Thyroid gland (tissue), 4 donors: ENCODE measurements around the gene SPA17. TPM values are rescaled to one million over a fixed set of nuclear protein-coding genes. Genes with fewer than 3 reads are reported as not detected.

Experiments
- DNase-seq, 2 donors: peaks; one replicate each; pipeline ENCODE4 v3.0.0-alpha.2; 2019
- H3K27ac ChIP-seq, 3 donors: fragments of 200-600 bp; sonication (generic); 1 replicate in 2 of 3; 2 replicates in 1 of 3; pipeline ENCODE4 v1.5.1; 2016 to 2019; ENCODE audit warnings: mild to moderate bottlenecking in 1 of 3, moderate library complexity in 1 of 3
- H3K27me3 ChIP-seq: fragments of 200-600 bp; sonication (generic); one replicate; pipeline ENCODE4 v1.5.1; 2019
- H3K36me3 ChIP-seq, 2 donors: fragments of 200-600 bp; sonication (generic); one replicate each; pipeline ENCODE4 v1.5.1; 2016 to 2019
- H3K4me1 ChIP-seq, 2 donors: fragments of 200-600 bp; sonication (generic); one replicate each; pipeline ENCODE4 v1.5.1; 2017 to 2019
- H3K4me3 ChIP-seq, 3 donors: fragments of 200-600 bp; sonication (generic); replicated peaks in 1 of 3; 1 replicate in 2 of 3; 2 replicates in 1 of 3; pipeline ENCODE4 v1.5.1; 2016; ENCODE audit warnings: mild to moderate bottlenecking in 1 of 3
- H3K9me3 ChIP-seq: fragments of 200-600 bp; sonication (generic); one replicate; pipeline ENCODE4 v1.5.1; 2017
- POLR2A ChIP-seq, 2 donors: fragments of 450-650 bp; IDR thresholded peaks; one replicate each; pipeline ENCODE4 v1.6.1; 2017; ENCODE audit warnings: antibody characterized with exemption in 2 of 2, mild to moderate bottlenecking in 2 of 2, moderate library complexity in 1 of 2
- WGBS, 2 donors: methylation state at CpG; one replicate each; pipeline ENCODE4 v1.1.5; 2017; 5-methylcytosine and 5-hydroxymethylcytosine counted together
- intact Hi-C: fragments of 100-400 bp; cut with DNase I; formaldehyde crosslinking; loops from one replicate; pipeline ENCODE4 v1.15.1; 2023
- small RNA-seq: library from RNA; depleted of rRNA; stranded (forward); fragments of <200 nt; gene quantifications from one replicate; pipeline ENCODE3, GENCODE V24; 2016
- total RNA-seq, 4 donors: library from RNA; depleted of rRNA; stranded (reverse); fragments of >200 nt; gene quantifications; one replicate each; pipeline ENCODE4 v1.2.3, GENCODE V29; 2016
- TF ChIP-seq, protein P1 (sequence below), 6 experiments: fragments of 200-600 bp in 3 of 6; fragments of 450-650 bp in 3 of 6; sonication (generic) in 3 of 6; IDR thresholded peaks; one replicate each; pipeline ENCODE4 v1.5.1; 2016 to 2019; ENCODE audit warnings: antibody characterized with exemption in 6 of 6, mild to moderate bottlenecking in 2 of 6, inconsistent platforms in 1 of 6, moderate library complexity in 1 of 6

Gene SPA17
- total RNA-seq, 4 donors from 2014 or later = 13.8 to 25.2 (median 23.6) TPM

DNA sequence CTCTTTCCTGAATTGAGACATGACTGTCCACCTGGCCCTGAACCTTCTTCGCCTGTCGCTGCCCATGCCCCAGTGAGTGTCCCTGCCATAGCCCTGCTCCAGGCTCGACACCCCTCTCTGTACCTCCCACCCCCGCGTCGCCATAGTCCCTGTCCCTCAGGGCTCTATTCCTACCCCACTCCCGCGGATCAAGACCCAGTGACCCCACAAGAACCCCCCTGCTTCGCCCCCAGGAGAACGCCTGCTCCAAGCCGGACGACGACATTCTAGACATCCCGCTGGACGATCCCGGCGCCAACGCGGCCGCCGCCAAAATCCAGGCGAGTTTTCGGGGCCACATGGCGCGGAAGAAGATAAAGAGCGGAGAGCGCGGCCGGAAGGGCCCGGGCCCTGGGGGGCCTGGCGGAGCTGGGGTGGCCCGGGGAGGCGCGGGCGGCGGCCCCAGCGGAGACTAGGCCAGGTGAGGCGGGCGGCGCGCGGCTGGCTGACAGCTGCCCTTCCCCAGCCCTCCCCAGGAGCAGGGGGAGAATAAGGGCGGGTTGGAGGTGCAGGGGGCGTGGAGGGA lies 71.6 kb downstream of the SPA17 start:
- 54 to 66% methylated on average over 33 to 44 of the region's 44 CpGs for WGBS, 2 donors
- Histone ChIP-seq H3K9me3 (no peaks in the 10 kb centered on the region), H3K4me3 (peak overlapping the region in 1 of 3 donors; percentile 38), H3K4me1 (peaks cover 14 to 49% of the 10 kb centered on the region in 2 donors), H3K27ac (no peak overlapping the region), H3K36me3 (no peaks in the 10 kb centered on the region), H3K27me3 (no peaks in the 10 kb centered on the region)
- TF ChIP-seq POLR2A (IDR thresholded peaks at IDR 0.05) = no peak
- TF ChIP-seq, protein P1, sequence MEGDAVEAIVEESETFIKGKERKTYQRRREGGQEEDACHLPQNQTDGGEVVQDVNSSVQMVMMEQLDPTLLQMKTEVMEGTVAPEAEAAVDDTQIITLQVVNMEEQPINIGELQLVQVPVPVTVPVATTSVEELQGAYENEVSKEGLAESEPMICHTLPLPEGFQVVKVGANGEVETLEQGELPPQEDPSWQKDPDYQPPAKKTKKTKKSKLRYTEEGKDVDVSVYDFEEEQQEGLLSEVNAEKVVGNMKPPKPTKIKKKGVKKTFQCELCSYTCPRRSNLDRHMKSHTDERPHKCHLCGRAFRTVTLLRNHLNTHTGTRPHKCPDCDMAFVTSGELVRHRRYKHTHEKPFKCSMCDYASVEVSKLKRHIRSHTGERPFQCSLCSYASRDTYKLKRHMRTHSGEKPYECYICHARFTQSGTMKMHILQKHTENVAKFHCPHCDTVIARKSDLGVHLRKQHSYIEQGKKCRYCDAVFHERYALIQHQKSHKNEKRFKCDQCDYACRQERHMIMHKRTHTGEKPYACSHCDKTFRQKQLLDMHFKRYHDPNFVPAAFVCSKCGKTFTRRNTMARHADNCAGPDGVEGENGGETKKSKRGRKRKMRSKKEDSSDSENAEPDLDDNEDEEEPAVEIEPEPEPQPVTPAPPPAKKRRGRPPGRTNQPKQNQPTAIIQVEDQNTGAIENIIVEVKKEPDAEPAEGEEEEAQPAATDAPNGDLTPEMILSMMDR (IDR thresholded peaks at IDR 0.05) = no peak
- DNase-seq = no peak
- intact Hi-C loops = loop anchor here (10.0 kb wide), 1 partner anchor 49 kb away; no protein-coding TSS in a partner anchor

- DNase-seq = peak; percentile 63 to 69
- H3K4me1 ChIP-seq = peaks cover 12 to 50% of the 10 kb centered on the region in 2 donors
- no peaks in the 10 kb centered on the region for H3K27me3 ChIP-seq
These were observed 72.3 kb downstream of the SPA17 start for GRCh38 chr11:124745835-124746620.

GRCh38 chr11:124746621-124747243 lies 73.0 kb downstream of the SPA17 start:
- Histone ChIP-seq H3K27me3 (no peaks in the 10 kb centered on the region), H3K4me1 (peaks cover 17 to 57% of the 10 kb centered on the region in 2 donors), H3K27ac (peak overlapping the region; percentile 92 to 98 (median 97)), H3K9me3 (no peaks in the 10 kb centered on the region), H3K4me3 (peak overlapping the region; percentile 38 to 87 (median 76)), H3K36me3 (no peaks in the 10 kb centered on the region)
- intact Hi-C loops = loop anchor here (10.0 kb wide), 1 partner anchor 48 kb away; no protein-coding TSS in a partner anchor
- 8 to 9% methylated on average over 30 to 35 of the region's 37 CpGs for WGBS, 2 donors
- TF ChIP-seq POLR2A (IDR thresholded peaks at IDR 0.05) = peak; percentile 76 to 95
- TF ChIP-seq, protein P1 (IDR thresholded peaks at IDR 0.05) = peak; percentile 13 to 70 (median 62)
- DNase-seq = peak; percentile 94 to 95

More at GRCh38 chr11:124745835-124746620, 72.3 kb downstream of the SPA17 start:
- Histone ChIP-seq H3K27ac (peak overlapping the region; percentile 75 to 97 (median 83)), H3K9me3 (no peaks in the 10 kb centered on the region), H3K4me3 (peak overlapping the region; percentile 38 to 87 (median 76)), H3K36me3 (no peaks in the 10 kb centered on the region)
- WGBS, 2 donors = 14 to 26% methylated on average over 40 to 41 of the region's 41 CpGs
- intact Hi-C loops = loop anchor here (10.0 kb wide), 1 partner anchor 49 kb away; no protein-coding TSS in a partner anchor
- TF ChIP-seq POLR2A (IDR thresholded peaks at IDR 0.05) = no peak
- TF ChIP-seq, protein P1 (IDR thresholded peaks at IDR 0.05) = peak in 5 of 6 experiments; percentile 11 to 39 (median 32)

Small RNAs within 50 kb of the gene (small RNA-seq; reads per million reads assigned to genes)
- not detected for gene RNA5SP352

Other genes with a start within 250 kb of the SPA17 start
- not detected for gene OR8B4, start 249.0 kb upstream of the SPA17 start, total RNA-seq
- not detected for gene OR8B8, start 228.2 kb upstream of the SPA17 start, total RNA-seq
- gene OR8B12, start 130.2 kb upstream of the SPA17 start, total RNA-seq = not detected
- not detected for gene OR8A1, start 103.9 kb upstream of the SPA17 start, total RNA-seq
- gene PANX3, start 62.5 kb upstream of the SPA17 start, total RNA-seq = not detected
- 10 to 100 TPM; 34.7 to 59.8 (median 46.3) TPM for gene TBRG1, start 51.0 kb upstream of the SPA17 start, total RNA-seq
- 10 to 100 TPM; 33.9 to 52.5 (median 41.6) TPM for gene SIAE, start 165 bp upstream of the SPA17 start, total RNA-seq
- gene NRGN, start 66.0 kb downstream of the SPA17 start, total RNA-seq = 1 to 10 TPM in 3 of 4 donors, under 1 TPM in 1; 0.40 to 3.6 (median 2.7) TPM
- 10 to 100 TPM; 23.7 to 54.5 (median 28.8) TPM for gene VSIG2, start 78.4 kb downstream of the SPA17 start, total RNA-seq
- 100 to 1,000 TPM; 188 to 294 (median 243) TPM for gene ESAM, start 88.4 kb downstream of the SPA17 start, total RNA-seq
- 10 to 100 TPM; 29.1 to 56.1 (median 37.0) TPM for gene MSANTD2, start 126.5 kb downstream of the SPA17 start, total RNA-seq
- 10 to 100 TPM in 2 of 4 donors, 1 to 10 TPM in 2; 6.7 to 19.8 (median 10.1) TPM for gene ROBO3, start 191.5 kb downstream of the SPA17 start, total RNA-seq
- gene ROBO4, start 224.0 kb downstream of the SPA17 start, total RNA-seq = 10 to 100 TPM; 12.3 to 47.6 (median 32.6) TPM
- not detected for gene HEPN1, start 245.3 kb downstream of the SPA17 start, total RNA-seq